ENCODE data around the gene INPP5F. TPM values are rescaled to one million over a fixed set of nuclear protein-coding genes. Genes with fewer than 3 reads are reported as not detected.

INPP5F gene
- total and polyA plus RNA-seq, 2 of the 13 experiments (the other 11 are each of a cell fraction or from before 2014, with no cell fraction given): 12.5 to 15.7 TPM

DNA sequence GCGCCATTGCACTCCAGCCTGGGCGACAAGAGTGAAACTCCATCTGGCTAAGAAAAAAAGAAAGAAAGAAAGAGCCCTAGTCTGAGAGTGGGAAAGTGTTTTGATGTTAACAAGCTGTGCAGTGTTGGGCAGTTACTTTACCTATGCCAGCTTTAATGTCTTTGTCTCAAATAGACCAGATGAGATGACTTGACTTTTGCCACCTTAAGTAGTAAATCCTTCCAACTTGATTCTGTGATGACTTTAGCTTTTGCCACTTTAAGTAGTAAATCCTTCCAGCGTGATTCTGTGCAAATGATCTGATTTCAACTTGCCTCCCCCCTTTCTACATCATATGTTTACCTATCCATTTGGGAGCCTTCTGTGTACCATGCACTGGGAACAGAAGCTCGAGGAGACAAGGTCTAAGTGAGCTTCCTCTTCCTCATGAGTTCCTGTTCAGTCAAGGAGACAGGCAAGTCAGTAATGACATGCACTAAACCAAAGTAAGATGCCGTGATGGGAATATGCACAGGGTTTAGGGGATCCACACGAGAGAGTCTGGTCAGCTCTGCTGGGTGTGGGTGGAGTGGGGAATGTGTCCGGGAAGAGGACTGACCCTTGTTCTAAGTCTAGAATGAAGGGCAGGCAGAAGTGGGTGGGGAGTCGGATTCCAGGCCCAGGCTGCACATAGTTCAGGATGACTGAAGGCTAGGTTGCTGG lies 17.2 kb downstream of the INPP5F start (continued):
- TF ChIP-seq CREM (IDR thresholded peaks at IDR 0.05) (peak; percentile 46; the same call in 1 of the 2 replicates), CREM (CRISPR knock-in tag; IDR thresholded peaks at IDR 0.05) (no peak), ZNF816 (CRISPR knock-in tag; IDR thresholded peaks at IDR 0.05; ENCODE audit: borderline replicate concordance) (0 out of 2 replicates have a peak, but pooled peaks have one; percentile 34), FOXP1 (IDR thresholded peaks at IDR 0.05) (no peak), FOXP1 (CRISPR knock-in tag; IDR thresholded peaks at IDR 0.05) (0 out of 2 replicates have a peak, but pooled peaks have one; percentile 20), AGO2 (optimal IDR thresholded peaks at IDR 0.05; ENCODE audit: low read depth, low read length) (no peak), FIP1L1 (IDR thresholded peaks at IDR 0.05; ENCODE audit: borderline replicate concordance, insufficient read depth, low read depth, low read length) (no peak), RCOR2 (CRISPR knock-in tag; IDR thresholded peaks at IDR 0.05) (0 out of 2 replicates have a peak, but pooled peaks have one; percentile 17), NR2F6 (IDR thresholded peaks at IDR 0.05) (peak; percentile 47; the same call in 1 of the 2 replicates), NR2F6 (CRISPR knock-in tag; IDR thresholded peaks at IDR 0.05) (peak; percentile 61), SIX1 (CRISPR knock-in tag; IDR thresholded peaks at IDR 0.05; ENCODE audit: borderline replicate concordance) (peak; percentile 23; the same call in 1 of the 2 replicates), DPF2 (CRISPR knock-in tag; IDR thresholded peaks at IDR 0.05; ENCODE audit: borderline replicate concordance, low read depth) (peak; percentile 15; the same call in 1 of the 2 replicates), THYN1 (CRISPR knock-in tag; IDR thresholded peaks at IDR 0.05; ENCODE audit: borderline replicate concordance, low read depth) (no peak), PHF21A (CRISPR knock-in tag; IDR thresholded peaks at IDR 0.05) (peak; percentile 61), SAP130 (CRISPR knock-in tag; IDR thresholded peaks at IDR 0.05; ENCODE audit: low read depth) (peak; percentile 56), ZKSCAN5 (CRISPR knock-in tag; IDR thresholded peaks at IDR 0.05) (no peak), MED1 (CRISPR knock-in tag; IDR thresholded peaks at IDR 0.05) (0 out of 2 replicates have a peak, but pooled peaks have one; percentile 34), ZNF768 (CRISPR knock-in tag; IDR thresholded peaks at IDR 0.05) (no peak), ZNF614 (CRISPR knock-in tag; IDR thresholded peaks at IDR 0.05; ENCODE audit: borderline replicate concordance) (peak; percentile 73; the same call in 1 of the 2 replicates), GFI1 (CRISPR knock-in tag; IDR thresholded peaks at IDR 0.05; ENCODE audit: borderline replicate concordance) (0 out of 2 replicates have a peak, but pooled peaks have one; percentile 22), MAF1 (CRISPR knock-in tag; IDR thresholded peaks at IDR 0.05; ENCODE audit: borderline replicate concordance) (no peak)
- TF ChIP-seq, protein P1, sequence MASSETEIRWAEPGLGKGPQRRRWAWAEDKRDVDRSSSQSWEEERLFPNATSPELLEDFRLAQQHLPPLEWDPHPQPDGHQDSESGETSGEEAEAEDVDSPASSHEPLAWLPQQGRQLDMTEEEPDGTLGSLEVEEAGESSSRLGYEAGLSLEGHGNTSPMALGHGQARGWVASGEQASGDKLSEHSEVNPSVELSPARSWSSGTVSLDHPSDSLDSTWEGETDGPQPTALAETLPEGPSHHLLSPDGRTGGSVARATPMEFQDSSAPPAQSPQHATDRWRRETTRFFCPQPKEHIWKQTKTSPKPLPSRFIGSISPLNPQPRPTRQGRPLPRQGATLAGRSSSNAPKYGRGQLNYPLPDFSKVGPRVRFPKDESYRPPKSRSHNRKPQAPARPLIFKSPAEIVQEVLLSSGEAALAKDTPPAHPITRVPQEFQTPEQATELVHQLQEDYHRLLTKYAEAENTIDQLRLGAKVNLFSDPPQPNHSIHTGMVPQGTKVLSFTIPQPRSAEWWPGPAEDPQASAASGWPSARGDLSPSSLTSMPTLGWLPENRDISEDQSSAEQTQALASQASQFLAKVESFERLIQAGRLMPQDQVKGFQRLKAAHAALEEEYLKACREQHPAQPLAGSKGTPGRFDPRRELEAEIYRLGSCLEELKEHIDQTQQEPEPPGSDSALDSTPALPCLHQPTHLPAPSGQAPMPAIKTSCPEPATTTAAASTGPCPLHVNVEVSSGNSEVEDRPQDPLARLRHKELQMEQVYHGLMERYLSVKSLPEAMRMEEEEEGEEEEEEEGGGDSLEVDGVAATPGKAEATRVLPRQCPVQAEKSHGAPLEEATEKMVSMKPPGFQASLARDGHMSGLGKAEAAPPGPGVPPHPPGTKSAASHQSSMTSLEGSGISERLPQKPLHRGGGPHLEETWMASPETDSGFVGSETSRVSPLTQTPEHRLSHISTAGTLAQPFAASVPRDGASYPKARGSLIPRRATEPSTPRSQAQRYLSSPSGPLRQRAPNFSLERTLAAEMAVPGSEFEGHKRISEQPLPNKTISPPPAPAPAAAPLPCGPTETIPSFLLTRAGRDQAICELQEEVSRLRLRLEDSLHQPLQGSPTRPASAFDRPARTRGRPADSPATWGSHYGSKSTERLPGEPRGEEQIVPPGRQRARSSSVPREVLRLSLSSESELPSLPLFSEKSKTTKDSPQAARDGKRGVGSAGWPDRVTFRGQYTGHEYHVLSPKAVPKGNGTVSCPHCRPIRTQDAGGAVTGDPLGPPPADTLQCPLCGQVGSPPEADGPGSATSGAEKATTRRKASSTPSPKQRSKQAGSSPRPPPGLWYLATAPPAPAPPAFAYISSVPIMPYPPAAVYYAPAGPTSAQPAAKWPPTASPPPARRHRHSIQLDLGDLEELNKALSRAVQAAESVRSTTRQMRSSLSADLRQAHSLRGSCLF (CRISPR knock-in tag; IDR thresholded peaks at IDR 0.05; ENCODE audit: borderline replicate concordance): no peak
- TF ChIP-seq, protein P2, sequence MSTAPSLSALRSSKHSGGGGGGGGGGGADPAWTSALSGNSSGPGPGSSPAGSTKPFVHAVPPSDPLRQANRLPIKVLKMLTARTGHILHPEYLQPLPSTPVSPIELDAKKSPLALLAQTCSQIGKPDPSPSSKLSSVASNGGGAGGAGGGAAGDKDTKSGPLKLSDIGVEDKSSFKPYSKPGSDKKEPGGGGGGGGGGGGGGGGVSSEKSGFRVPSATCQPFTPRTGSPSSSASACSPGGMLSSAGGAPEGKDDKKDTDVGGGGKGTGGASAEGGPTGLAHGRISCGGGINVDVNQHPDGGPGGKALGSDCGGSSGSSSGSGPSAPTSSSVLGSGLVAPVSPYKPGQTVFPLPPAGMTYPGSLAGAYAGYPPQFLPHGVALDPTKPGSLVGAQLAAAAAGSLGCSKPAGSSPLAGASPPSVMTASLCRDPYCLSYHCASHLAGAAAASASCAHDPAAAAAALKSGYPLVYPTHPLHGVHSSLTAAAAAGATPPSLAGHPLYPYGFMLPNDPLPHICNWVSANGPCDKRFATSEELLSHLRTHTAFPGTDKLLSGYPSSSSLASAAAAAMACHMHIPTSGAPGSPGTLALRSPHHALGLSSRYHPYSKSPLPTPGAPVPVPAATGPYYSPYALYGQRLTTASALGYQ (CRISPR knock-in tag; IDR thresholded peaks at IDR 0.05): peak; percentile 32; the same call in 1 of the 2 replicates
- TF ChIP-seq, protein P3, sequence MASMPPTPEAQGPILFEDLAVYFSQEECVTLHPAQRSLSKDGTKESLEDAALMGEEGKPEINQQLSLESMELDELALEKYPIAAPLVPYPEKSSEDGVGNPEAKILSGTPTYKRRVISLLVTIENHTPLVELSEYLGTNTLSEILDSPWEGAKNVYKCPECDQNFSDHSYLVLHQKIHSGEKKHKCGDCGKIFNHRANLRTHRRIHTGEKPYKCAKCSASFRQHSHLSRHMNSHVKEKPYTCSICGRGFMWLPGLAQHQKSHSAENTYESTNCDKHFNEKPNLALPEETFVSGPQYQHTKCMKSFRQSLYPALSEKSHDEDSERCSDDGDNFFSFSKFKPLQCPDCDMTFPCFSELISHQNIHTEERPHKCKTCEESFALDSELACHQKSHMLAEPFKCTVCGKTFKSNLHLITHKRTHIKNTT (CRISPR knock-in tag; IDR thresholded peaks at IDR 0.05): no peak
